GM03348 (cell line): Measurements from ENCODE around the gene GRIA2.
"Not testable (repeated sequence)": the region's sequence is repeated elsewhere in the genome, so short reads cannot be mapped to it uniquely, and the experiment has no call there.

Experiments
- DNase-seq: peaks from one replicate; pipeline ENCODE4 v3.0.0; 2012; ENCODE audit warnings: low spot score

GRIA2 gene

DNA sequence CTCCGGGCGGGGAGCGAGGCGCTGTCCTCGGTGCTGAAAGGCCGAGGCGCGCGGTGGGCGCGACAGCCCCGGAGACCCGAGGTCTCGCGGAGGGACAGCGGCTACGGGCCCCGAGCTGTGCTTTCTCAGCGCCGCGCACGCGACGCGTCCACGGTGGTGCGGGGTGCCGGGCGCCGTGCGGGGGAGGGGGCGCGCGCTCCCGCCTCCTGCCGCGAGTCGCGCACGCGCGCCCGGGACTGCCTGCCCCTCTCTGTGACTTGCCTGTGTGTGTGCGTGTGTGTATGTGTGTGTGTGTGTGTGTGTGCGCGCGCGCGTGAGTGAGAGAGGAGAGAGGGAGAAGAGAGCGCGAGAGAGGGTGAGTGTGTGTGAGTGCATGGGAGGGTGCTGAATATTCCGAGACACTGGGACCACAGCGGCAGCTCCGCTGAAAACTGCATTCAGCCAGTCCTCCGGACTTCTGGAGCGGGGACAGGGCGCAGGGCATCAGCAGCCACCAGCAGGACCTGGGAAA, at the start of gene GRIA2:
Gene GRIA2, plus strand, starts transcription at position 358 of the 511 bp plus-strand sequence. CDS start 315 bp downstream, outside the sequence.
- DNase-seq, result peak; percentile 81

- peak; percentile 12 for DNase-seq
Measured at GRCh38 chr4:157172011-157172410, 48.5 kb upstream of the GRIA2 start.

- DNase-seq, result not testable (repeated sequence)
Measured at GRCh38 chr4:157180268-157180667, 40.3 kb upstream of the GRIA2 start.

DNA sequence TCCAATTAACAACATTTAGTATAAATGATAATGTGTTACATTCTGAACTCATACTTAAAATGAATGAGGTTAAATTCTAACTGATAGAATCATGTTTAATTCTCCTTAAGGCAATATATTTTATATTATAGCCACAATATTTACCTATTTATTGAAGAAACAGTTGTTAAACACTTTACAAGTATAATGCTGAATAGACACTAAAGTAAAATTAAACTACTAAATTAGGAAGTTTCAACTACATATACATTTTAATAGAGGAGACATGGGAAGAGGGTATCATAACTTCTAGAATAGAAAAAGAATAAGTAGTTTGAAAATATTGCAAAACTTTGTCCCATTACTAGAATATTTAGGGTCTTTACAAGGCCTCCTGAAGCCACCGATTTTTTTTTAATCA, 36.2 kb upstream of the GRIA2 start:
- no peak for DNase-seq

DNA sequence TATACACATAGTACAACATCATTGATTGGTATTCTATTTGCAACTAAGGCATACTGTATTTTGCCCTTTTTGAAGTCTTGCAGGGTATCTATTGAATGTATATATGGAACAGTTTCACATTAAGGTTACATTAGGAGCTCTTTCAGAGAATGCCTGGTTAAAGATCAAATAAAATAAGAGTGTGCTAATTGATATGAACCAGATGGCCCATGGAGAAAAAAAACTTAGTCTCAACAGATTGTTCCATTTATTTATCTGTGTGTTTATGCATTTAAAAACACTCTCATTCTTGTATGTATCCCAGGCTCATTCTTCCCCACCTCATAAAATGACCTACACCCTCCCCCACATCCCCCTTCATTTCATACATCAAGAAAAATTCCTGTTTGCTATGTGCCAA, 35.2 kb upstream of the GRIA2 start:
- no peak for DNase-seq

GRCh38 chr4:157195374-157195773, 25.2 kb upstream of the GRIA2 start:
- no peak for DNase-seq

- DNase-seq, result no peak
Measured at GRCh38 chr4:157196046-157196445, 24.5 kb upstream of the GRIA2 start.

GRCh38 chr4:157204634-157205244, 15.8 kb upstream of the GRIA2 start:
- DNase-seq, result peak; percentile 25

DNA sequence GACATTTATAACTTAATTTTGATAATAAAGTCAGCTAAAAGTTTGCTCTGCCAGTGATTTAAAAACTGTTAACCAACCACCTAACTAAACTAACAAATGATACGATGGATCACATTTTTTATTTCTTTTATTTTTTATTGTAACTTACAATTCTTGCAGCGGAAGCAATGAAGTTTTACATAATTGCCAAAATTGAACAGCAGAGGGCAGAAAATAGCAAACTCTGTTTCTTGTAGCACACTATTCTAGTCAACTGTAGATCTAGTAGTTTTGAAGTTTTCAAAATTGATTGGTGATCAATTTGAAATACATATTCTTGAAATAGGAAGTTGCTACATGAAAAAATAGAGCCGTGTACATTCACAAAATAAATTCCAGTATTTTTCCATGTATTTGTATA, 2.8 kb upstream of the GRIA2 start:
- DNase-seq, result peak; percentile 24

DNA sequence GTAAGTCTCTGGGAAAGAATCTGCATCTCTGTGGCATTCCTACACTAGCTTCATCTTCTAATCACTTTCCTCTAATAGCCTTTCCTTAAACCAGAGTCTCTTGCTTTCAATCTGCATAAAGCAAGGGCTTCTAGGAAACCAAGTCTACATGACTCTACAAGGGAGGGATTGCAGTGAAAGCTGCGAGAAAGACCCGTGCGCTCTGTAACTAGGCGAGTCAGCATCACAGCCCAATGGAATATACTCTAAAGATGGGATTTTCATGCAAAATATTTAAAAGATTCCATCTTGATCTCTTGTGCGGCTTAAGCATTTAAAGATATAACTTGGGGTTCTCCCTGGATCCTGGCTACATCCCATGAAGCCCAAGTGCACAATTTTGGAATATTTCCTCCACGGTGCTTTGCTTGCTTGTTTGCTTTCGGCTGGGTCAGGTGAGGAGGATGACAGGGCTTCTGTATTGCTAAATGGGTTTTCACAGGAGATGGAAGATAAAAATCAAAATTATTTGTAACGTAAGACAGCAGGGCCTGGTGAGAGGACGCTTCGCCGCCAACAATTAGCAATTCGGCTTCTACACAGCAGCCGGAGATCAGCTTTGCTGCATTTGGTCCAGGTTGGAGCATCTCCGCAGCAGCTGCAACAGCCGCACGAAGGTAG, 687 bp upstream of the GRIA2 start:
- no peak for DNase-seq

DNA sequence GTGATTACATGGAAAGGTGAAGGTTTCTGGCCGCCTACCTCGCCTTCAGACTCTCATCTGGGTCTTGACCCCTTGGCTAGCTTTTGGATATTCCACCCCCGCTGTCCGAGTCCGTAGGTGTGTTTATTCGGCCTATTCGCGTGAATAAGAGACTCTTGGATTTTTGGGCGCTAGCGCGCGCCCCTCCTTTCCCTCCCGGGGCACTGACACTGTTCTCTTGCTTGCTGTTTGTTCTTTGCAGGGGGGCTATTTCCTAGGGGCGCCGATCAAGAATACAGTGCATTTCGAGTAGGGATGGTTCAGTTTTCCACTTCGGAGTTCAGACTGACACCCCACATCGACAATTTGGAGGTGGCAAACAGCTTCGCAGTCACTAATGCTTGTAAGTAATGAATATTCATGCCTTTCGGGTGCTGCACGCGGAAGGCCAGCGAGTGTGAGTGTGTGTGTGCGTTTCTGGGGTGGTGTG, 932 bp downstream of the GRIA2 start:
- DNase-seq, result no peak

- peak; percentile 12 for DNase-seq
Measured at GRCh38 chr4:157221895-157222770, 1.6 kb downstream of the GRIA2 start.

- no peak for DNase-seq
Measured at GRCh38 chr4:157222771-157223160, 2.2 kb downstream of the GRIA2 start.

- no peak for DNase-seq
Measured at GRCh38 chr4:157223456-157223855, 2.9 kb downstream of the GRIA2 start.

DNA sequence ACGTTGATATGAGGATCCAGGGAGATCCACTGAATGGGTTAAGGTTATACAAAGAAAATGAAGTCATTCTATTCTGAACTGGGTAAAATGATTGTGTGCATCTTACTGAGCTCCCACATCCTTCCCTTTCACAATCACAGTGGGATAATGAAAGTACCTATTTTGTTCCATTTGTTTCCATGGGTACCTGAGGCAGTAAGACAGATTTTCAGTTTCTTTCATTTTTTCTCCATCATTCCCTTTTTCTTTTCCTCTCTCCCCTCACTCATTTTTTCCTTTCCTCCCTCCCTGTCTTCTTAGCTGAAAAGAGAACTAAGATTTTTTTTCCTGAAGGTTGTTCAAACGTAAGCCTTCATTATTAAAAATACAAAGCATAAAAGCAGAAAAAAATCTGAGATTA, 4.6 kb downstream of the GRIA2 start:
- DNase-seq, result no peak

DNA sequence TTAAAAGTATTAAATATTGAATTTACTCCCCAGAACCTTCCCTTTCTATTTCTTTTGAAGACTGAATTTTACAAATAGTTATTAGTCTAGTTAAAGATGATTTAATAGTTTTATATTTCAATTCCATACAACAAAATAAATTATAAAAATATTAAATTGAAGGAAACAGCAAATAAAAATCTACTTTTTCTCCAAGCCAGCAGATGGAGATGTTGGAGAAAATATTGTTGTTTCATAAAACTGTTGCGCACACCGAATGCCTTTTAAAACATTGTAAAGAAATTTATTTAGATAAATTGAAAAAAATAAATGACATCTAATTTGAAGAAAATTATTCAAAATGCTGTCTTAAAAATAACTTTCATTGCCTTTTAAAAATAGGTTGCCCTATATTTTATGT, 5.5 kb downstream of the GRIA2 start:
- DNase-seq, result no peak

- DNase-seq, result no peak
Measured at GRCh38 chr4:157226601-157227000, 6.1 kb downstream of the GRIA2 start.

GRCh38 chr4:157231525-157231924, 11.0 kb downstream of the GRIA2 start:
- no peak for DNase-seq

DNA sequence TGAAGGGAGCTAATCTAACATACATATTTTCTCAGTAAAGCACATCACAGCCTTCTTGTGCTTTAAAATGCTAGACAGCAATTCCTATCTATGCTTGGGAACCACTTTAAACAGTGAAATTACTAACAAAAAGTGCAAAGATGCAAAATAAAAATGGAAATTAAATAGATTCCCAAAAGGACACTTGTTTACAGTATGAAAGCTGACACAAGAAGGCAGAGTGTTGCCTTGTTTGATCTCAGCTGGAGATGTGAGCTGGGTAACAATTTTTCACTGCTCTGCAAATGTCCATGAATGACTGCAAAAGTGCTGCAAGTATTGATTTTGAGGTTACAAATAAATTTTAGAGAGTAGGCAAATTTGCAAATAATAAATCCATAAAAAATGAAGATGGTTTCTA, 22.3 kb downstream of the GRIA2 start:
- DNase-seq, result no peak

DNA sequence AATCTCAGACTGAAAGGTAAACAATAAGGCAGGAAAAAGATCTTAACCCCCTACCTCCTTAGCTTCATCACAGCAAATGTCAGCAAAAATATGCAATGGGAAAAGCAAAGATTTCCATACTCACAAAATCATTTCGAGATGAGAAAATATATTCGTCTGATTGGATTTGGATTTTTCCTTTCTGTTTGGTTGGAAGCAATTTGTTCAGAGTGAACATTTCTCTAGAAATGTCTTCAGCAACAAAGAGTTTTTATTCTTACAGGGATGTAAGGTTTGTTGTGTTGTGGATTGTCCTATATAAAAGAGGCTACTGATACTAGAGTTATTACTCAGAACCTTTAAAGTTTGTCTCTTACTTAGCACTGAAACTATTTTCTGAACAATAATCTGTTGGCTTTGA, 23.8 kb downstream of the GRIA2 start:
- no peak for DNase-seq

DNA sequence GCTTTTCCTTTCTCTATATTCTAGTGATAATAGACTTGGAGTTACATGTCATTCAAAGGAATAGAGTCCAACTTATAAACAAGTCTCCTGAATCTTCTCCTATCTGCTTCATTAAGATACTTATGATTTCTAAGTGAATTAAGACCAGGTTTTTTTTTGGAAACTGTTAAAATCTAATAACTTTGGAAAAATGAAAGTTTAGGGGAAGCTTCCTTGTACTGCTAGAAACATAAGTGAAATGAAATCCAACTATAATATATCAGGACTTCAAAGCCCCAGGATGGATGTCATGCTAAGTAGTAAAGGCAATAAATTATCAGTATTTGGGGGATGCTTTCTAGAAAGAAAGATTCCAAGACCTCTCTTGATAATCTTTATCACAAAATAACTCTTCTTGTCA, 24.8 kb downstream of the GRIA2 start:
- DNase-seq, result no peak

DNA sequence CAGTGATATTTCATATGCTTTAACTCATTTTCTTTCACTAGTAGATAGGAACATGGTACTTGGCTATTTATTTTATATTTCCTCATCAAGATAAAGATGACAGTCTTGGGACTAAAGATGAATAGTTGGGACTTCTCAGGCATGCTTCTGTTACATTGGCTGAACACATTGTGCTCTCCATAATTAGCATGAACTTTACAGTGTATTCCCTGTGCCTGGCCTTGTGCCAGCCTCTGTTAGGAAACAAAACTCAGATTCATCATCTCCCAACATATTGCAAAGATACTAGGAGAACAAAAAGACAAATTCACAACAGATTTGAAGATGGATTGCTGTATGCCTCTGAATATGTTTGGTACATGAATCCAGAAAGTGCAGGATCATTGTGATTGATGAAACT, 26.4 kb downstream of the GRIA2 start:
- DNase-seq, result no peak

DNA sequence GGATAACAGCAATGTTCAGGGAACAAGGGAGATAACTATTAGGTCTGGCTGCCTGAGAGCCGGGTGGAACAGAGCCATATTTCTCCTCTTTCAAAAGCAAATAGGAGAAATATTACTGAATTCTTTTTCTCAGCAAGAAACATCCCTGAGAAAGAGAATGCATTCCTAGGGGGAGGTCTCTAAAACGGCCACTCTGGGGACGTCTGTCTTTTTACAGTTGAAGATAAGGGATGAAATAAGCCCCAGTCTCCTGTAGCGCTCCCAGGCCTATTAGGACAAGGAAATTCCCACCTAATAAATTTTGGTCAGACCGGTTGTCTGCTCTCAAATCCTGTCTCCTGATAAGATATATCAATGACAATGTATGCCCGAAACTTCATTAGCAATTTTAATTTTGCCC, 37.6 kb downstream of the GRIA2 start:
- not testable (repeated sequence) for DNase-seq
